Loucy (cell line): Measurements from ENCODE around the gene RPL3.

Source experiments
- CTCF ChIP-seq: fragments of 200-600 bp; sonication (generic); conservative IDR thresholded peaks from 2 replicates; pipeline ENCODE4 v1.5.1; 2014; ENCODE audit warnings: mild to moderate bottlenecking, antibody characterized with exemption, low read length
- EZH2phosphoT487 ChIP-seq: fragments of 200-600 bp; IDR thresholded peaks from 2 replicates; pipeline ENCODE4 v1.6.1; 2018; ENCODE audit warnings: antibody characterized with exemption, mild to moderate bottlenecking, moderate library complexity, borderline replicate concordance

- 0 out of 2 replicates have a peak, but pooled peaks have one; percentile 16 for TF ChIP-seq CTCF
- TF ChIP-seq EZH2phosphoT487: no peak
Observed at GRCh38 chr22:39351689-39352214, 32.3 kb upstream of the RPL3 start.
